Sigmoid colon (tissue), 3 donors: ENCODE data around the gene HRNR.

Experiments
- CTCF ChIP-seq, 4 experiments: fragments of 450-650 bp in 3 of 4; fragments of 200-600 bp in 1 of 4; IDR thresholded peaks; one replicate each; pipeline ENCODE4 v1.5.1; 2016 to 2019; ENCODE audit warnings: antibody characterized with exemption in 4 of 4, mild to moderate bottlenecking in 3 of 4, moderate library complexity in 2 of 4
- POLR2A ChIP-seq, 2 donors: fragments of 450-650 bp; IDR thresholded peaks; one replicate each; pipeline ENCODE4 v1.6.1; 2016; ENCODE audit warnings: antibody characterized with exemption in 2 of 2, mild to moderate bottlenecking in 2 of 2, moderate library complexity in 2 of 2

- TF ChIP-seq CTCF (IDR thresholded peaks at IDR 0.05), result no peak
- TF ChIP-seq POLR2A (IDR thresholded peaks at IDR 0.05), result no peak
Observed at GRCh38 chr1:152167835-152168534, 56.0 kb downstream of the HRNR start.
